Adrenal gland (tissue), 12 donors: ENCODE measurements around the gene SLC28A1. TPM values are rescaled to one million over a fixed set of nuclear protein-coding genes. Genes with fewer than 3 reads are reported as not detected.

Source experiments
- DNase-seq, 7 donors: peaks; one replicate each; pipeline ENCODE4 v3.0.0-alpha.2; 2019 to 2020
- H3K27ac ChIP-seq, 5 donors: fragments of 200-600 bp; sonication (generic) in 4 of 5; 1 replicate in 3 of 5; 2 replicates in 2 of 5; pipeline versions ENCODE4 v1.5.1 to v1.8.0; 2016 to 2020; ENCODE audit warnings: mild to moderate bottlenecking in 1 of 5
- H3K27me3 ChIP-seq: fragments of 200-600 bp; 2 replicates; pipeline ENCODE4 v1.8.0; 2021
- H3K36me3 ChIP-seq, 2 donors: fragments of 200-600 bp; replicated peaks in 1 of 2; 1 replicate in 1 of 2; 2 replicates in 1 of 2; pipeline versions ENCODE4 v1.5.1 to v1.8.0; 2018 to 2022
- H3K4me1 ChIP-seq, 2 donors: fragments of 200-600 bp; replicated peaks in 1 of 2; 1 replicate in 1 of 2; 2 replicates in 1 of 2; pipeline versions ENCODE4 v1.5.1 to v1.8.0; 2018 to 2021
- H3K4me3 ChIP-seq, 4 donors: fragments of 200-600 bp; sonication (generic) in 3 of 4; one replicate each; pipeline ENCODE4 v1.5.1; 2016 to 2018
- H3K9me3 ChIP-seq, 3 donors: fragments of 200-600 bp; sonication (generic) in 1 of 3; replicated peaks in 1 of 3; 1 replicate in 2 of 3; 2 replicates in 1 of 3; pipeline versions ENCODE4 v1.5.1 to v1.8.0; 2016 to 2021
- POLR2A ChIP-seq, 2 donors: fragments of 450-650 bp; IDR thresholded peaks; one replicate each; pipeline ENCODE4 v1.6.1; 2017; ENCODE audit warnings: antibody characterized with exemption in 2 of 2, mild to moderate bottlenecking in 2 of 2, moderate library complexity in 1 of 2
- WGBS, 4 donors: extraction: QIAGEN DNeasy Blood & Tissue Kit in 2 of 4; methylation state at CpG; one replicate each; pipeline versions ENCODE4 v1.1.5 to v1.1.7; 2013 to 2017; 5-methylcytosine and 5-hydroxymethylcytosine counted together
- intact Hi-C, 2 donors: fragments of 100-400 bp; cut with DNase I; formaldehyde crosslinking; loops; one replicate each; pipeline versions ENCODE4 v1.14.1 to v1.15.0; 2022 to 2023
- polyA plus RNA-seq, 3 donors: library from polyadenylated mRNA; stranded (reverse); fragments of 200-250 nt in 2 of 3; fragments of 350-450 nt in 1 of 3; fragmentation: Illumina TruSeq in 1 of 3; extraction: RNeasy Lipid Tissue Mini Kit (QIAGEN cat#74804) in 1 of 3; gene quantifications; one replicate each; pipeline ENCODE4 v1.2.3, GENCODE V29; 2013 to 2014
- total RNA-seq, 9 donors: library from RNA; depleted of rRNA in 4 of 9; stranded (reverse); fragments of >200 nt in 4 of 9; fragments of 120-200 nt in 1 of 9; fragmentation: NEBNext Ultra II Directional in 1 of 9; extraction: Animal tissue kit (Norgen Biotek cat#: 25700) in 1 of 9; gene quantifications; one replicate each; pipeline versions ENCODE4 v1.1.0 to v1.2.4, GENCODE V29; 2013 to 2023
- TF ChIP-seq, protein P1 (sequence below), 6 experiments: fragments of 450-650 bp in 4 of 6; fragments of 200-600 bp in 2 of 6; sonication (generic) in 1 of 6; IDR thresholded peaks; 1 replicate in 5 of 6; 2 replicates in 1 of 6; pipeline versions ENCODE4 v1.5.1 to v1.8.0; 2016 to 2021; ENCODE audit warnings: antibody characterized with exemption in 6 of 6, mild to moderate bottlenecking in 2 of 6, moderate library complexity in 1 of 6
- donor health status: healthy with polysubstance abuse.
- donor health status: Bipolar disorder and iron deficiency.
- donor health status: DM: yes; HTN: yes; CAD: no.
- donor health status: DM: no; HTN: no; CAD: no.
- donor health status: DM: no; HTN: no; CAD: no.
- donor health status: DM: yes; HTN: yes; CAD: no.

The SLC28A1 gene
- total and polyA plus RNA-seq, 12 donors: 0.03 to 0.19 (median 0.11) TPM; not detected in 4

GRCh38 chr15:84981711-84982300 lies 97.3 kb downstream of the SLC28A1 start, which contains the start of gene PDE8A:
Gene PDE8A (plus strand): TSS chr15:84981856. CDS start chr15:84982163, 307 bp downstream.
- intact Hi-C loops: no loop called here
- WGBS, 4 donors: 0 to 1% (median 0%) methylated on average over 7 to 93 of the region's 95 CpGs
- TF ChIP-seq, protein P1, sequence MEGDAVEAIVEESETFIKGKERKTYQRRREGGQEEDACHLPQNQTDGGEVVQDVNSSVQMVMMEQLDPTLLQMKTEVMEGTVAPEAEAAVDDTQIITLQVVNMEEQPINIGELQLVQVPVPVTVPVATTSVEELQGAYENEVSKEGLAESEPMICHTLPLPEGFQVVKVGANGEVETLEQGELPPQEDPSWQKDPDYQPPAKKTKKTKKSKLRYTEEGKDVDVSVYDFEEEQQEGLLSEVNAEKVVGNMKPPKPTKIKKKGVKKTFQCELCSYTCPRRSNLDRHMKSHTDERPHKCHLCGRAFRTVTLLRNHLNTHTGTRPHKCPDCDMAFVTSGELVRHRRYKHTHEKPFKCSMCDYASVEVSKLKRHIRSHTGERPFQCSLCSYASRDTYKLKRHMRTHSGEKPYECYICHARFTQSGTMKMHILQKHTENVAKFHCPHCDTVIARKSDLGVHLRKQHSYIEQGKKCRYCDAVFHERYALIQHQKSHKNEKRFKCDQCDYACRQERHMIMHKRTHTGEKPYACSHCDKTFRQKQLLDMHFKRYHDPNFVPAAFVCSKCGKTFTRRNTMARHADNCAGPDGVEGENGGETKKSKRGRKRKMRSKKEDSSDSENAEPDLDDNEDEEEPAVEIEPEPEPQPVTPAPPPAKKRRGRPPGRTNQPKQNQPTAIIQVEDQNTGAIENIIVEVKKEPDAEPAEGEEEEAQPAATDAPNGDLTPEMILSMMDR (IDR thresholded peaks at IDR 0.05): peak in 2 of 6 experiments; percentile 30 to 42
- no peak for TF ChIP-seq POLR2A (IDR thresholded peaks at IDR 0.05)
- peak within 1 kb of the TSS; percentile 88 to 97 (median 94) for H3K4me3 ChIP-seq
- H3K36me3 ChIP-seq: no peaks in the 10 kb centered on the region
- DNase-seq: peak; percentile 40 to 65 (median 52)
- peaks cover 11 to 55% of the 10 kb centered on the region in 2 donors for H3K4me1 ChIP-seq
- no peaks in the 10 kb centered on the region for H3K9me3 ChIP-seq
- H3K27ac ChIP-seq: peak within 1 kb of the TSS; percentile 87 to 97 (median 91)
- no peaks in the 10 kb centered on the region for H3K27me3 ChIP-seq

- 0 to 6% (median 1%) methylated on average over 20 to 46 of the region's 46 CpGs for WGBS, 4 donors
- Histone ChIP-seq H3K4me3 (peak overlapping the region; percentile 84 to 97 (median 92)), H3K27me3 (no peaks in the 10 kb centered on the region), H3K9me3 (no peaks in the 10 kb centered on the region), H3K36me3 (no peaks in the 10 kb centered on the region), H3K4me1 (peaks cover 11 to 61% of the 10 kb centered on the region in 2 donors), H3K27ac (peak overlapping the region in 4 of 5 donors; percentile 90 to 97 (median 92))
- intact Hi-C loops: no loop called here
- DNase-seq: peak in 6 of 7 donors; percentile 43 to 71 (median 52)
- TF ChIP-seq, protein P1 (IDR thresholded peaks at IDR 0.05): no peak
- TF ChIP-seq POLR2A (IDR thresholded peaks at IDR 0.05): peak in 1 of 2 donors; percentile 18
Observed at GRCh38 chr15:84982301-84982920, 97.9 kb downstream of the SLC28A1 start.

GRCh38 chr15:84983294-84983693 lies 98.8 kb downstream of the SLC28A1 start:
- no peak for DNase-seq
- intact Hi-C loops: no loop called here
- H3K27me3 ChIP-seq: no peaks in the 10 kb centered on the region
- TF ChIP-seq POLR2A (IDR thresholded peaks at IDR 0.05): no peak
- TF ChIP-seq, protein P1 (IDR thresholded peaks at IDR 0.05): no peak
- H3K36me3 ChIP-seq: no peaks in the 10 kb centered on the region
- H3K9me3 ChIP-seq: no peaks in the 10 kb centered on the region
- H3K4me3 ChIP-seq: peak overlapping the region in 3 of 4 donors; percentile 84 to 97 (median 95)
- H3K27ac ChIP-seq: peak overlapping the region in 2 of 5 donors; percentile 94 to 97
- 13 to 18% (median 15%) methylated on average over 4 of the region's 4 CpGs for WGBS, 4 donors
- H3K4me1 ChIP-seq: peaks cover 12 to 69% of the 10 kb centered on the region in 2 donors

GRCh38 chr15:84983711-84984110 lies 99.2 kb downstream of the SLC28A1 start:
- 25 to 60% (median 41%) methylated on average over 2 of the region's 2 CpGs for WGBS, 4 donors
- no peaks in the 10 kb centered on the region for H3K27me3 ChIP-seq
- H3K36me3 ChIP-seq: no peaks in the 10 kb centered on the region
- peaks cover 14 to 73% of the 10 kb centered on the region in 2 donors for H3K4me1 ChIP-seq
- intact Hi-C loops: no loop called here
- DNase-seq: no peak
- H3K27ac ChIP-seq: peak overlapping the region in 1 of 5 donors; percentile 97
- H3K9me3 ChIP-seq: no peaks in the 10 kb centered on the region
- TF ChIP-seq, protein P1 (IDR thresholded peaks at IDR 0.05): no peak
- TF ChIP-seq POLR2A (IDR thresholded peaks at IDR 0.05): no peak
- peak overlapping the region in 1 of 4 donors; percentile 95 for H3K4me3 ChIP-seq
